Endothelial cell of umbilical vein (primary cell): ENCODE data around the gene GREB1. TPM values are rescaled to one million over a fixed set of nuclear protein-coding genes. Genes with fewer than 3 reads are reported as not detected.

Source experiments
- BruUV-seq: library from RNA; stranded (reverse); fragments of 400-500 nt; replicated peaks from 2 replicates; lab custom pipeline; 2021; lab: Mats Ljungman, UMichigan
- CTCF ChIA-PET: fragments of 300-600, 350-600 bp; sonication (Branson Sonifier 250); formaldehyde crosslinking; loops from one replicate; lab custom pipeline; 2021; ENCODE audit warnings: antibody characterized with exemption, inconsistent platforms; lab: Charles Lee
- POLR2A ChIA-PET: fragments of 300-600, 350-600 bp; sonication (Branson Sonifier 250); formaldehyde crosslinking; loops from one replicate; lab custom pipeline; 2021; ENCODE audit warnings: antibody characterized with exemption, inconsistent platforms; lab: Charles Lee
- DNase-seq: peaks from one replicate; pipeline ENCODE4 v3.0.0-alpha.2; 2011; ENCODE audit warnings: low read depth, low spot score
- FAIRE-seq: peaks from 2 replicates; lab custom pipeline; 2011; peaks lifted over from hg19 to GRCh38; lab: Jason Lieb, UNC
- H2AFZ ChIP-seq: 2 replicates; pipeline ENCODE4 v1.6.0; 2012; ENCODE audit warnings: low read depth, low read length, control low read depth, inconsistent platforms
- H3K27ac ChIP-seq: 2 replicates; pipeline ENCODE4 v1.5.1; 2011; ENCODE audit warnings: low read depth, mild to moderate bottlenecking, control low read depth, low read length, moderate library complexity; ENCODE audit not compliant: insufficient read depth
- H3K27me3 ChIP-seq, 2 experiments: 2 replicates each; pipeline versions ENCODE4 v1.6.0 to v1.6.1; 2011; ENCODE audit warnings: low read length in 2 of 2, mixed read lengths in 1 of 2; ENCODE audit not compliant: control insufficient read depth in 2 of 2, insufficient read depth in 2 of 2
- H3K36me3 ChIP-seq, 2 experiments: 2 replicates in 1 of 2; 3 replicates in 1 of 2; pipeline ENCODE4 v1.5.1; 2011; ENCODE audit warnings: low read length in 2 of 2, mild to moderate bottlenecking in 1 of 2, moderate library complexity in 1 of 2; ENCODE audit not compliant: control insufficient read depth in 2 of 2, insufficient read depth in 2 of 2; ENCODE audit errors: extremely low read depth in 1 of 2
- H3K4me1 ChIP-seq: 3 replicates; pipeline ENCODE4 v1.5.1; 2011; ENCODE audit warnings: mild to moderate bottlenecking, low read length; ENCODE audit not compliant: control insufficient read depth, insufficient read depth; ENCODE audit errors: extremely low read depth
- H3K4me2 ChIP-seq: 2 replicates; pipeline ENCODE4 v1.6.1; 2011; ENCODE audit warnings: low read length, control low read depth, mixed read lengths; ENCODE audit not compliant: insufficient read depth
- H3K4me3 ChIP-seq, 3 experiments: fragments of 200-600 bp in 1 of 3; sonication (generic), shearing (Covaris generic) in 1 of 3; replicated peaks in 1 of 3; 2 replicates each; pipeline ENCODE4 v1.5.1; 2011 to 2016; ENCODE audit warnings: control low read depth in 3 of 3, low read length in 3 of 3, mild to moderate bottlenecking in 2 of 3, inconsistent platforms in 1 of 3, low read depth in 1 of 3, moderate library complexity in 1 of 3; ENCODE audit not compliant: insufficient read depth in 1 of 3
- H3K79me2 ChIP-seq: 2 replicates; pipeline ENCODE4 v1.6.0; 2012; ENCODE audit warnings: low read length, inconsistent platforms; ENCODE audit not compliant: control insufficient read depth, insufficient read depth
- H3K9ac ChIP-seq: replicated peaks from 2 replicates; pipeline ENCODE3; 2011; ENCODE audit warnings: low read length, control low read depth; ENCODE audit not compliant: insufficient read depth; ENCODE audit errors: extremely low read depth
- H3K9me1 ChIP-seq: replicated peaks from 3 replicates; pipeline ENCODE4 v1.6.0; 2011; ENCODE audit warnings: mild to moderate bottlenecking, low read length; ENCODE audit not compliant: control insufficient read depth, insufficient read depth; ENCODE audit errors: extremely low read depth
- H3K9me3 ChIP-seq: replicated peaks from 2 replicates; pipeline ENCODE4 v1.5.1; 2012; ENCODE audit warnings: low read length, inconsistent platforms; ENCODE audit not compliant: control insufficient read depth, insufficient read depth
- H4K20me1 ChIP-seq: replicated peaks from 2 replicates; pipeline ENCODE3; 2011; ENCODE audit warnings: mild to moderate bottlenecking, low read length; ENCODE audit not compliant: control insufficient read depth, insufficient read depth; ENCODE audit errors: extremely low read depth
- EZH2 ChIP-seq: IDR thresholded peaks from 2 replicates; pipeline ENCODE4 v1.6.1; 2012; ENCODE audit warnings: borderline replicate concordance, low read depth, mild to moderate bottlenecking, moderate library complexity, low read length, inconsistent platforms; ENCODE audit not compliant: severe bottlenecking
- FOS ChIP-seq: IDR thresholded peaks from 2 replicates; pipeline ENCODE4 v1.6.1; 2011; ENCODE audit warnings: mild to moderate bottlenecking, low read length, moderate library complexity, borderline replicate concordance; ENCODE audit not compliant: insufficient read depth
- GATA2 ChIP-seq: IDR thresholded peaks from 2 replicates; pipeline ENCODE4 v1.7.0; 2011; ENCODE audit warnings: low read depth, mild to moderate bottlenecking, moderate library complexity, mixed read lengths, low read length; ENCODE audit not compliant: insufficient read length, insufficient read depth
- JUN ChIP-seq: IDR thresholded peaks from 2 replicates; pipeline ENCODE4 v1.6.1; 2011; ENCODE audit warnings: borderline replicate concordance, low read depth; ENCODE audit not compliant: insufficient read length, insufficient read depth
- MYC ChIP-seq: IDR thresholded peaks from one replicate; pipeline ENCODE4 v1.6.1; 2011; ENCODE audit warnings: mild to moderate bottlenecking, low read depth, low read length
- POLR2A ChIP-seq: IDR thresholded peaks from 2 replicates; pipeline ENCODE4 v1.6.1; 2012; ENCODE audit warnings: low read depth, mild to moderate bottlenecking, control low read depth, low read length
- POLR2AphosphoS5 ChIP-seq: IDR thresholded peaks from 2 replicates; pipeline ENCODE4 v1.6.1; 2012; ENCODE audit warnings: low read depth, mild to moderate bottlenecking, control low read depth, low read length, moderate library complexity; ENCODE audit not compliant: insufficient read depth
- dilution Hi-C: fragments of 300-500 bp; cut with MboI; formaldehyde crosslinking; loops from one replicate; pipeline ENCODE4 v1.15.0; 2019; ENCODE audit warnings: low sequenced_read_pairs; ENCODE audit not compliant: extremely low pct_ligation_motif_present
- intact Hi-C: fragments of 100-400 bp; cut with micrococcal nuclease; formaldehyde crosslinking; loops from one replicate; pipeline ENCODE4 v1.10.0; 2022
- polyA plus RNA-seq, 4 experiments: library from polyadenylated mRNA; depleted of rRNA in 3 of 4; stranded (reverse) in 3 of 4; unstranded in 1 of 4; fragments of >200 nt; gene quantifications; 2 replicates each; pipeline versions ENCODE4 v1.2.1 to v1.2.3, GENCODE V29; 2011 to 2012; ENCODE audit warnings: missing spikeins in 1 of 4
- total RNA-seq: library from RNA; stranded (reverse); gene quantifications from 2 replicates; pipeline ENCODE4 v1.2.3, GENCODE V29; 2021
- TF ChIP-seq, protein P1 (sequence below), 2 donors: IDR thresholded peaks; 1 replicate in 1 of 2; 2 replicates in 1 of 2; pipeline ENCODE4 v1.5.1; 2011; ENCODE audit warnings: low read length in 2 of 2, mild to moderate bottlenecking in 2 of 2, moderate library complexity in 2 of 2, control low read depth in 1 of 2, inconsistent platforms in 1 of 2, low read depth in 1 of 2; ENCODE audit not compliant: insufficient read depth in 1 of 2; ENCODE audit errors: extremely low read depth in 1 of 2
- TF ChIP-seq, protein P2 (sequence below): IDR thresholded peaks from 2 replicates; pipeline ENCODE4 v1.6.1; 2011; ENCODE audit not compliant: insufficient read depth, insufficient read length

The GREB1 gene
- total and polyA plus RNA-seq, 2 donors (not counting 3 experiments of a cell fraction or from before 2014, with no cell fraction given), result 0.17 to 0.58 TPM

DNA sequence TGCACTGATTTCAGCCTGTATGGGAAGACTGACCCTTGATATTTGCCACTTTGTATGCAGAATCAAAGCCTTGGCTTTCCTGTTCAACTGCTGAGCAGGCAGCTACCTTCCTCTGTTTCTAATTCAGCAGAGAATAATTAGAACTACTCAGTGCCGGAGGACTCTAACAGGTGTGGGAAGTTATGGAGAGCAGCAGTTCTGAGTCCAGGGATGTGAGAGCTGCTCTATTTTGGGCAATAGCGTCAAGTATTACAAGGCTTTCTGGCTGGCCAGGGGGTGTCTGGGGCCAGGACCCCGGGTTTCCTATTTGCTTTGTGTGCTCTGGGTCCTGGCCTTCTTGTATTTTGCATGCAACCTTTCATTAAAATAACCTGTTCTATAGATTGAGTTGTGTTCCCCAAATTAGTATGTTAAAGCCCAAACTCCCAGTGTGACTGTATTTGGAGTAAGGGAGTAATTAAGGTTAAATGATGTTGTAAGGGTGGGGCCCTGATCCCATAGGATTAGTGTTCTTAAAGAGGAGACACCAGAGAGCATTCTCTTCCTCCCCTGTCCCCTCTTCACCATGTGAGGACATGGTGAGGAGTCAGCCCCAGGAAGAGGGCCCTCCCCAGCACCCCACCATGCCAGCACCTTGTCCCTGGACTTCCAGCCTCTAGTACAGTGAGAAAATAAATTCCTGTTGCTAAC, 141.7 kb downstream of the GREB1 start:
- POLR2A ChIA-PET, result no interaction called here
- FAIRE-seq (no peak), DNase-seq (no peak)
- peaks cover 4% of the 10 kb centered on the region for H3K4me1 ChIP-seq
- no peaks in the 10 kb centered on the region for H3K36me3 ChIP-seq
- no peak overlapping the region for H3K4me2 ChIP-seq
- H3K79me2 ChIP-seq, result no peaks in the 10 kb centered on the region
- no TSS peak for BruUV-seq
- peaks cover 5 to 9% of the 10 kb centered on the region in 2 experiments for H3K27me3 ChIP-seq
- no peaks in the 10 kb centered on the region for H3K9me3 ChIP-seq
- no peak overlapping the region for H3K27ac ChIP-seq
- no peak overlapping the region for H3K9ac ChIP-seq
- H3K9me1 ChIP-seq, result no peaks in the 10 kb centered on the region
- no peak overlapping the region for H3K4me3 ChIP-seq
- CTCF ChIA-PET, result interaction anchor here (1.0 to 1.1 kb wide), 2 partner anchors 12 to 18 kb away, joined by 4 to 7 read pairs; no protein-coding TSS in a partner anchor
- H4K20me1 ChIP-seq, result no peaks in the 10 kb centered on the region
- dilution Hi-C loops, result no loop called here
- intact Hi-C loops, result no loop called here
- H2AFZ ChIP-seq, result no peak overlapping the region
- TF ChIP-seq FOS, result no peak
- no peak for TF ChIP-seq EZH2
- TF ChIP-seq GATA2, result no peak
- TF ChIP-seq JUN, result no peak
- TF ChIP-seq POLR2A, result no peak
- TF ChIP-seq, protein P1, sequence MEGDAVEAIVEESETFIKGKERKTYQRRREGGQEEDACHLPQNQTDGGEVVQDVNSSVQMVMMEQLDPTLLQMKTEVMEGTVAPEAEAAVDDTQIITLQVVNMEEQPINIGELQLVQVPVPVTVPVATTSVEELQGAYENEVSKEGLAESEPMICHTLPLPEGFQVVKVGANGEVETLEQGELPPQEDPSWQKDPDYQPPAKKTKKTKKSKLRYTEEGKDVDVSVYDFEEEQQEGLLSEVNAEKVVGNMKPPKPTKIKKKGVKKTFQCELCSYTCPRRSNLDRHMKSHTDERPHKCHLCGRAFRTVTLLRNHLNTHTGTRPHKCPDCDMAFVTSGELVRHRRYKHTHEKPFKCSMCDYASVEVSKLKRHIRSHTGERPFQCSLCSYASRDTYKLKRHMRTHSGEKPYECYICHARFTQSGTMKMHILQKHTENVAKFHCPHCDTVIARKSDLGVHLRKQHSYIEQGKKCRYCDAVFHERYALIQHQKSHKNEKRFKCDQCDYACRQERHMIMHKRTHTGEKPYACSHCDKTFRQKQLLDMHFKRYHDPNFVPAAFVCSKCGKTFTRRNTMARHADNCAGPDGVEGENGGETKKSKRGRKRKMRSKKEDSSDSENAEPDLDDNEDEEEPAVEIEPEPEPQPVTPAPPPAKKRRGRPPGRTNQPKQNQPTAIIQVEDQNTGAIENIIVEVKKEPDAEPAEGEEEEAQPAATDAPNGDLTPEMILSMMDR (IDR thresholded peaks at IDR 0.05; ENCODE audit: extremely low read depth in 1 of 2, insufficient read depth in 1 of 2, low read depth in 1 of 2, low read length in 2 of 2), result no peak
- TF ChIP-seq MYC, result no peak
- TF ChIP-seq, protein P2, sequence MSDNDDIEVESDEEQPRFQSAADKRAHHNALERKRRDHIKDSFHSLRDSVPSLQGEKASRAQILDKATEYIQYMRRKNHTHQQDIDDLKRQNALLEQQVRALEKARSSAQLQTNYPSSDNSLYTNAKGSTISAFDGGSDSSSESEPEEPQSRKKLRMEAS, result no peak
- TF ChIP-seq POLR2AphosphoS5, result no peak
